CD4-positive, CD25-positive, alpha-beta regulatory T cell (primary cell): ENCODE data around the gene IL31. TPM values are rescaled to one million over a fixed set of nuclear protein-coding genes. Genes with fewer than 3 reads are reported as not detected.
"Not testable (repeated sequence)": the region's sequence is repeated elsewhere in the genome, so short reads cannot be mapped to it uniquely, and the experiment has no call there.

Experiments used
- ATAC-seq, 2 donors: fragments of 150-1000 bp; cut with Tn5 transposase; one replicate each; pipeline ENCODE4 v1.10.0; 2021; ENCODE audit warnings: low read depth in 2 of 2, moderate number of reproducible peaks in 2 of 2, moderate library complexity in 1 of 2
- DNase-seq, 3 donors: peaks; one replicate each; pipeline versions ENCODE4 v3.0.0 to v3.0.0-alpha.2; 2012 to 2022; ENCODE audit warnings: mixed read lengths in 1 of 3
- H3K27ac ChIP-seq: one replicate; pipeline ENCODE4 v1.7.0; 2013; ENCODE audit warnings: mild to moderate bottlenecking, low read length; ENCODE audit not compliant: insufficient read depth, poor library complexity, severe bottlenecking
- H3K27me3 ChIP-seq: one replicate; pipeline ENCODE4 v1.7.0; 2013; ENCODE audit warnings: low read length; ENCODE audit not compliant: control insufficient read depth, insufficient read depth
- H3K36me3 ChIP-seq: one replicate; pipeline ENCODE4 v1.7.0; 2013; ENCODE audit warnings: mild to moderate bottlenecking, low read length, moderate library complexity; ENCODE audit not compliant: control insufficient read depth, insufficient read depth
- H3K4me1 ChIP-seq: 2 replicates; pipeline ENCODE4 v1.7.0; 2013; ENCODE audit warnings: mild to moderate bottlenecking, low read length; ENCODE audit not compliant: insufficient read depth, control insufficient read depth, poor library complexity, severe bottlenecking
- H3K4me3 ChIP-seq: one replicate; pipeline ENCODE4 v1.7.0; 2013; ENCODE audit warnings: low read depth, mild to moderate bottlenecking, low read length, moderate library complexity
- H3K9me3 ChIP-seq, 2 experiments: 1 replicate in 1 of 2; 2 replicates in 1 of 2; pipeline ENCODE4 v1.7.0; 2013; ENCODE audit warnings: low read length in 2 of 2, mild to moderate bottlenecking in 1 of 2, moderate library complexity in 1 of 2; ENCODE audit not compliant: control insufficient read depth in 2 of 2
- H3K27ac Mint-ChIP-seq, 3 donors: one replicate each; pipeline ENCODE4 v1.8.0; 2020 to 2022; ENCODE audit warnings: mild to moderate bottlenecking in 3 of 3, mixed read lengths in 3 of 3, moderate library complexity in 2 of 3
- H3K27me3 Mint-ChIP-seq: one replicate; pipeline ENCODE4 v1.8.0; 2022; ENCODE audit warnings: mild to moderate bottlenecking, mixed read lengths
- H3K36me3 Mint-ChIP-seq: one replicate; pipeline ENCODE4 v1.8.0; 2020; ENCODE audit warnings: mixed read lengths
- H3K4me1 Mint-ChIP-seq, 4 donors: one replicate each; pipeline ENCODE4 v1.8.0; 2020 to 2022; ENCODE audit warnings: mixed read lengths in 4 of 4, mild to moderate bottlenecking in 1 of 4
- H3K4me3 Mint-ChIP-seq, 4 donors: one replicate each; pipeline ENCODE4 v1.8.0; 2020 to 2022; ENCODE audit warnings: mild to moderate bottlenecking in 4 of 4, mixed read lengths in 4 of 4, moderate library complexity in 3 of 4
- H3K9me3 Mint-ChIP-seq, 7 donors: one replicate each; pipeline ENCODE4 v1.8.0; 2020 to 2022; ENCODE audit warnings: mixed read lengths in 7 of 7, mild to moderate bottlenecking in 3 of 7, moderate library complexity in 2 of 7
- polyA plus RNA-seq, 4 donors: library from polyadenylated mRNA; unstranded; fragments of 300-500 nt; fragmentation: Illumina TruSeq; gene quantifications; one replicate each; pipeline ENCODE4 v1.2.3, GENCODE V29; 2021
- total RNA-seq: library from RNA; stranded (reverse); gene quantifications from one replicate; pipeline ENCODE4 v1.2.3, GENCODE V29; 2022

Gene IL31
- total and polyA plus RNA-seq, 5 donors from 2014 or later = not detected

DNA sequence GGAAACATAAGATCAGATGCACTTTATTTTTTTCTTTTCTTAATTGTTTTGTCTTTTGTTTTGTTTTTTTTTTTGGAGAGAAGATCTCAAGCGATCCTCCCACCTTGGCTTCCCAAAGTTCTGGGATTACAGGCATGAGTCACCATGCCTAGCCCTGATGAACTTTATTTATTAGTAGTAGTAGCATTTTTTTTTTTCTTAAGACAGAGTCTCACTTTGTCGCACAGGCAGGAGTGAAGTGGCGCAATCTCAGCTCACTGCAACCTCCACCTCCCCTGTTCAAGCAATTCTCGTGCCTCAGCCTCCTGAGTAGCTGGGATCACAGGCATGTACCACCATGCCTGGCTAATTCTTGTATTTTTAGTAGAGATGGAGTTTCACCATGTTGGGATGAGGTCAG lies 2.5 kb upstream of the IL31 start:
- not testable (repeated sequence) for H3K36me3 ChIP-seq, H3K27me3 ChIP-seq, H3K36me3 Mint-ChIP-seq, H3K4me3 ChIP-seq, DNase-seq, H3K9me3 Mint-ChIP-seq, H3K4me3 Mint-ChIP-seq, H3K4me1 Mint-ChIP-seq, H3K4me1 ChIP-seq, ATAC-seq, H3K27ac ChIP-seq, H3K9me3 ChIP-seq
- Mint-ChIP-seq H3K27ac (peak overlapping the region in 1 of 3 donors; percentile 8), H3K27me3 (peaks cover 27% of the 10 kb centered on the region)

DNA sequence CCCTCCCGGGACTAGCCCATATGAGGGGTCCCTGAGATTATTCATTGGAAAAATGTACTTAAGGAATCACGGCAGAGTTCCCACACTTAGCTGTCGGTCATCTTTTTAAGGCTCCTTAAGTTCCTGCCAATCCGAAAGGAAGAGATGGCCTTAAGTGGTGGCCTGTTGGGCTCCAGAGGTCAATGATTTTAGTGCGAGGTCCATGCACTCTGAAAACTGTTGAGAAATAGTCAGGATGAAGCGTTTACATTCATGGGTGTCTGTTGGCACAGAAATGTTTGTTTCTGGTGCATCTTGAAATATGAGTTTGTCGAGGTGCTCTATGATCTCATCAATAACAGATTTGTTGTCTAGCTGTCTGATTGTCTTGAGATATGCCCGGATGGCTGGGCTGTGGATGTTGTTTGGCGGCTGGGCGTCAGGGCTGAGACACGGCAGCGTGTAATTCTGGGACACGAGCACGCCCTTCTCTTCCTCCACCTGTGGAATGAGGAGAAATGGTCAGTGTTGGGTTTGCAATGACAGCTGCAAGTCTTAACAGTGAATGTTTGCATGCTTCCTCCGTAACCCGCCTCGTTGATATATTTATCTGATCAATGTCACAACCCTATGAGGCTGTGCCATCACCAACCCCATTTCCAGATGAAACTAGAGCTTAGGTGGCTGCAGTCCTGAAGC lies 1.6 kb downstream of the IL31 start:
- no peaks in the 10 kb centered on the region for H3K9me3 Mint-ChIP-seq
- DNase-seq = no peak
- peak overlapping the region in 1 of 3 donors; percentile 32 for H3K27ac Mint-ChIP-seq
- Histone ChIP-seq H3K9me3 (no peaks in the 10 kb centered on the region), H3K36me3 (no peaks in the 10 kb centered on the region), H3K4me1 (no peaks in the 10 kb centered on the region), H3K27ac (no peak overlapping the region), H3K27me3 (no peaks in the 10 kb centered on the region), H3K4me3 (no peak overlapping the region)
- H3K4me1 Mint-ChIP-seq = no peaks in the 10 kb centered on the region
- no peaks in the 10 kb centered on the region for H3K36me3 Mint-ChIP-seq
- H3K27me3 Mint-ChIP-seq = peaks cover 15% of the 10 kb centered on the region
- no peak overlapping the region for H3K4me3 Mint-ChIP-seq
- no peak for ATAC-seq

DNA sequence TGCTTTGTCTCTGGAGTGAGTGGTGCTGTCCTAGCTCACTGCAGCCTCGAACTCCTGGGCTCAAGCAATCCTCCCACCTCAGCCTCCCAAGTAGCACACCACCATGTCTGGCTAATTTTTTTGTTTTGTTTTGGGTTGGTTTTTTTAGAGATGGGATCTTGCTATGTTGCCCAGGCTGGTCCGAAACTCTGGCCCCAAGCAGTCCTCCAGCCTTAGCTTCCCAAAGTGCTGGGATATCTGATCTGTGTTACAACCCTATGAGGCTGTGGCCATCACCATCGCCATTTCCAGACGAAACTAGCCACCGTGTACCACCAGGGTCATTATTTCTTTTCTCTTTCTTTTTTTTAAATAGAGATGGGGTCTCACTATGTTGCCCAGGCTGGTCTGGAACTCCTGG lies 2.6 kb downstream of the IL31 start:
- Mint-ChIP-seq H3K27ac (no peak overlapping the region), H3K27me3 (peaks cover 14% of the 10 kb centered on the region), H3K36me3 (no peaks in the 10 kb centered on the region), H3K9me3 (no peaks in the 10 kb centered on the region), H3K4me1 (peaks cover 0 to 3% (median 0%) of the 10 kb centered on the region in 4 donors), H3K4me3 (no peak overlapping the region)
- no peak for ATAC-seq
- Histone ChIP-seq H3K27ac (no peak overlapping the region), H3K9me3 (no peaks in the 10 kb centered on the region), H3K4me1 (peaks cover 3% of the 10 kb centered on the region), H3K4me3 (no peak overlapping the region), H3K36me3 (no peaks in the 10 kb centered on the region), H3K27me3 (no peaks in the 10 kb centered on the region)
- DNase-seq = no peak

DNA sequence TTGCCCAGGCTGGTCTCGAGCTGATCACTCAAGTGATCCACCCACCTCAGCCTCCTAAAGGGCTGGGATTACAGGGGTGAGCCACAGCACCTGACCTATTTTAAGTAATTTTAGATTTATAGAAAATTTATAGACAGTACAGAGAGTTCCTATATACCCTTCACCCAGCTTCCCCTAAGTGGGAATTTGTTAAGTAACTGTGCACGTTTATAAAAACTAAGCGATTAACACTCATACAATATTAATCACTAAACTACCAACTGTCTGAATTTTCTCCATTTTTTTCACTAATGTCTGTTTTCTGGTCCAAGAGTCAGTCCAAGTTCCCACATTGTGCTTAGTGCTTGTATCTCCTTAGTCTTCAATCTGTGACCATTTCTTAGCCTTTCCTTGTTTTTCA lies 5.5 kb downstream of the IL31 start:
- Histone ChIP-seq H3K4me3 (no peak overlapping the region), H3K36me3 (no peaks in the 10 kb centered on the region), H3K4me1 (peaks cover 3% of the 10 kb centered on the region), H3K27me3 (no peaks in the 10 kb centered on the region), H3K9me3 (no peaks in the 10 kb centered on the region), H3K27ac (no peak overlapping the region)
- Mint-ChIP-seq H3K36me3 (no peaks in the 10 kb centered on the region), H3K4me3 (no peak overlapping the region), H3K27me3 (peaks cover 11% of the 10 kb centered on the region), H3K27ac (no peak overlapping the region), H3K4me1 (peaks cover 0 to 3% (median 0%) of the 10 kb centered on the region in 4 donors), H3K9me3 (no peaks in the 10 kb centered on the region)
- DNase-seq (no peak), ATAC-seq (no peak)

DNA sequence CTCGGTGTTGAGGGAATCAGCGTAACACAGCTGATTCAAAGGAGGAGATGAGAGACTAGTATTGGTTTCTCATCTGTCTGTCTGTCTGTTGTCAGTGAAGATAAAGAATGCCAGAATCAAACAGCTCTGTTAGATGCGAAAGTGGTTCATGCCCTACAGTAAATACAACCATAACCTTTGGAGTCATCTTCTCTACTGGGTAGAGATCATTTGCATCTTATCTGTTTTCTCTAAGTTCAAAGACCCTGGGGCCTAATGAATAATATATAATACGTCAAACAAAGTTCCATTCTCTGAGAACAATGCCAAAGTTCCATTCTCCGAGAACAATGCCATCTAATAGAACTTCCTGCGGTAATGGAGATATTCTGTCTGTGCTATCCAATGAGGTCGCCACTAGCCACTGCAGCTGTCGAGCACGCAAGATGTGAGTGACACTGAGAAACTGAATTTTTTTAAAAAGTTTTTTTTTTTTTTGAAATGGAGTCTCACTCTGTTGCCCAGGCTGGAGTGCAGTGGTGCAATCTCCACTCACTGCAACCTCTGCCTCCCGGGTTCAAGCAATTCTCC lies 6.6 kb downstream of the IL31 start:
- peak overlapping the region in 1 of 3 donors; percentile 32 for H3K27ac Mint-ChIP-seq
- peaks cover 10% of the 10 kb centered on the region for H3K27me3 Mint-ChIP-seq
- H3K4me3 Mint-ChIP-seq = no peak overlapping the region

DNA sequence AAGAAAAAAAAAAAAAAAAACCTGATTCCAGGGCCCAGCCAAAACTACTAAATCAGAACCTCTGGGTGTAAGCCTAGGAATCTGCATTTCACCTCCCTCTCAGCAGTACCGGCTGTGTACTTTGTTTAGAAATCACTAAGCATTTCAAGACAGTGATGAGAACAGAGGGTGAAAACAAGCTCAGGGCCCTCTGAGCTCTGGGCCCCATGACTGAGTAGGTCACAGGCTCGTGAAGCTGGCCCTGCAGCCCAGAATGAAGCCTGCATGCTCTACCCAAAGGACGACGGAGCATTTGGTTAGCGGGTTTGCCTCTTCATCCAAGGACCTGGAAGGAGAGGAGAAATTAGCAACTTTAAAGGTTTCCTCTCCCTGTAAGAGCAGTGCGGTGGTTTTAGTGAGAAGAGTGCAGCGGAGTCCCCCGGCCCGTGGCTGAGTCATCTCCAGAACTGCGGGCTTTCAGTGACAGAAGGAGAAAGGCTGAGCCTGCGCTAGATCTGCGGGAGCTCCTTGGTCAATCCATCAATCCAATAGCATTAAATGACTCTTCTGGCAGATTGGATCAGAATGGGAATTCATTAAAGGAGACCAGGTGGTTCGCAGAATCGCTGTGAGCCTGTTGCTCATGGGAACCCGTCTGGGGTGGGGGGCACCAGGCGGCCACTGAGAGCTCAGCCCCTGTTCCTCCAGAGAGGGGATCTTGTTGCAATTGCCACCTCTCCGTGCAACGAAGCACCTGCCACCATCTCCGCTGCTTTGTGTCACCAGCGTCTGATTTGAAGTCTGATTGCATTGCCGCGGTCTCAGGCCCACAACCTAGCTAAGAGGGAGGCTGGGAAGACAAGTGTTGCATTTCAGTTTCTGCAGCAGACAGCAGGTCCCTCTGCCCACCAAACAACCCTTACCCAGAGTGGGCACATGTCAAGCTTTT lies 7.3 kb downstream of the IL31 start:
- Mint-ChIP-seq H3K27ac (no peak overlapping the region), H3K27me3 (peaks cover 16% of the 10 kb centered on the region), H3K36me3 (no peaks in the 10 kb centered on the region), H3K4me1 (peaks cover 0 to 7% (median 3%) of the 10 kb centered on the region in 4 donors), H3K4me3 (no peak overlapping the region), H3K9me3 (no peaks in the 10 kb centered on the region)
- Histone ChIP-seq H3K27me3 (no peaks in the 10 kb centered on the region), H3K27ac (no peak overlapping the region), H3K4me1 (peaks cover 3% of the 10 kb centered on the region), H3K9me3 (no peaks in the 10 kb centered on the region), H3K36me3 (no peaks in the 10 kb centered on the region), H3K4me3 (no peak overlapping the region)
- peak; percentile 47 to 52 for ATAC-seq
- peak in 1 of 3 donors; percentile 23 for DNase-seq

More for the DNA sequence above, 6.6 kb downstream of the IL31 start:
- Histone ChIP-seq H3K4me1 (peaks cover 3% of the 10 kb centered on the region), H3K9me3 (no peaks in the 10 kb centered on the region), H3K4me3 (no peak overlapping the region), H3K27me3 (no peaks in the 10 kb centered on the region), H3K36me3 (no peaks in the 10 kb centered on the region), H3K27ac (no peak overlapping the region)
- peaks cover 0 to 3% (median 0%) of the 10 kb centered on the region in 4 donors for H3K4me1 Mint-ChIP-seq
- no peaks in the 10 kb centered on the region for H3K9me3 Mint-ChIP-seq
- ATAC-seq (no peak), DNase-seq (no peak)
- no peaks in the 10 kb centered on the region for H3K36me3 Mint-ChIP-seq

DNA sequence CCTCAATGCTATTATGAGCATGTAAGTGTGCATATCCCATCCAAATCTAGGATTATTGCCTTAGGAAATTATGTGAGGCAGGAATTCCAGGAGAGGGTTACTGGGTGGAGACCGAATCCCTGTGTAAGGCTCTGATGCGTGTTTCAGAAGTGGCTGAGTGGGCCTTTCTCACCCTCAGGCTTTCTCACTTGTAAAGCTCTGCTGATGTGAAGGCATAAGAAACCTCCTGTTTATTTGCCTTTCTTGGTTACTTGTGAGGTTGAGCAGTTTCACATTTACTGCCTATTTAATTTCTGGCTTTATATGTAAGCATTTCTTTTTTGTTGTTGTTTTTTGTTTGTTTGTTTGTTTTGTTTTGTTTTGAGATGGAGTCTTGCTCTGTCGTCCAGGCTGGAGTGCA lies 11.0 kb downstream of the IL31 start:
- Histone ChIP-seq H3K27me3 (no peaks in the 10 kb centered on the region), H3K36me3 (no peaks in the 10 kb centered on the region), H3K27ac (no peak overlapping the region), H3K9me3 (no peaks in the 10 kb centered on the region), H3K4me3 (no peak overlapping the region), H3K4me1 (peaks cover 3% of the 10 kb centered on the region)
- peaks cover 0 to 7% (median 4%) of the 10 kb centered on the region in 4 donors for H3K4me1 Mint-ChIP-seq
- ATAC-seq (no peak), DNase-seq (no peak)
- H3K4me3 Mint-ChIP-seq = peak overlapping the region in 1 of 4 donors; percentile 10
- H3K36me3 Mint-ChIP-seq = no peaks in the 10 kb centered on the region
- H3K27me3 Mint-ChIP-seq = peaks cover 17% of the 10 kb centered on the region
- peaks cover 0 to 1% (median 0%) of the 10 kb centered on the region in 7 donors for H3K9me3 Mint-ChIP-seq
- H3K27ac Mint-ChIP-seq = no peak overlapping the region
